Left ventricle myocardium inferior (tissue), 1 donor: ENCODE data around the gene AKAP6. TPM values are rescaled to one million over a fixed set of nuclear protein-coding genes. Genes with fewer than 3 reads are reported as not detected.

Experiments used
- DNase-seq: peaks from one replicate; pipeline ENCODE4 v3.0.0-alpha.2; 2020
- H3K27ac ChIP-seq: fragments of 200-600 bp; replicated peaks from 2 replicates; pipeline ENCODE4 v1.8.0; 2021
- H3K27me3 ChIP-seq: fragments of 200-600 bp; 2 replicates; pipeline ENCODE4 v1.8.0; 2021; ENCODE audit warnings: low read depth
- H3K36me3 ChIP-seq: fragments of 200-600 bp; 2 replicates; pipeline ENCODE4 v1.8.0; 2021
- H3K4me1 ChIP-seq: fragments of 200-600 bp; 2 replicates; pipeline ENCODE4 v1.8.0; 2021
- H3K4me3 ChIP-seq: fragments of 200-600 bp; 2 replicates; pipeline ENCODE4 v1.8.0; 2021; ENCODE audit warnings: mild to moderate bottlenecking, moderate library complexity
- H3K9me3 ChIP-seq: fragments of 200-600 bp; replicated peaks from 2 replicates; pipeline ENCODE4 v1.8.0; 2021
- intact Hi-C: fragments of 100-400 bp; cut with micrococcal nuclease; formaldehyde crosslinking; loops from one replicate; pipeline ENCODE4 v1.11.0; 2022
- total RNA-seq: library from RNA; stranded (reverse); fragmentation: NEBNext Ultra II Directional; extraction: Animal tissue kit (Norgen Biotek cat#: 25700); gene quantifications from one replicate; pipeline ENCODE4 v1.2.1, GENCODE V29; 2021
- TF ChIP-seq, protein P1 (sequence below): fragments of 200-600 bp; IDR thresholded peaks from 2 replicates; pipeline ENCODE4 v1.8.0; 2021; ENCODE audit warnings: antibody characterized with exemption, mild to moderate bottlenecking, borderline replicate concordance
- donor health status: DM: no; HTN: yes; CAD: no; lungs with severe emphysema.

AKAP6 gene
- total RNA-seq, 1 donor from 2014 or later, result 218 TPM

DNA sequence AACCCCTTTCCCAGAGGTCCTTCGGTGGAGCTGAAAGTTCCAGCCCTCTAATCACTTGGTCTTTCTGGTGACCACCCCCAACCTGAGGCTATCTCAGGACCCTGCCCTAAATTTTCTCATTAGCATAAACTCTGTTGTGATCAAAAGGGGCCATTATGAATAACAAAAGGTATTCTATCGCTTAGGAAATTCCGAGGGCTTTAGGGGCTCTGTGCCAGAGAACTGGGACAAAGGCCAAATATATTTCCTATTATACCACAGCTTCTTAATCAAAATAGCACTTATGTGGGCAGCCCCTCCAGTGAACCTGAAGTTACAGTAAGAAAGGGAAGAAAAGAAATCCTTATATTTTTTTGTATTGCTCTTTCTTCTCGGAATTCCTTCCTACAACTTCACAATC lies 484.3 kb downstream of the AKAP6 start:
- H3K27ac ChIP-seq, result peak overlapping the region; percentile 21

DNA sequence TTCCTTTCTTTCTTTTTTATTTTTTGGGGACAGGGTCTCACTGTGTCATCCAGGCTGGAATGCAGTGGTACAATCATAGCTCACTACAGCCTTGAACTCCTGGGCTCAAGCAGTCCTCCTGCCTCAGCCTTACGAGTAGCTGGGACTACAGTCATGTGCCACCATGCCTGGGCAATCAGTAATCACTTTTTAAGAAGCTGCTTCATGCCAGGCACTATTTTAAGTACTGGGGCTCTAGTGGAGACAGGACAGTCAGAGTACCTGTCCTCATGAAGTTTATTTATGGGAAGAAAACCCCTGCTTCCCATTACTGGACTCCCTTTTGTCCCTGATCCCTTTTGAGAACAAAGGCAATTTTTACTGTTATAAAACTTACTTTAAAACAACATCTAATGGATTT lies 485.6 kb downstream of the AKAP6 start:
- Histone ChIP-seq H3K27ac (peak overlapping the region; percentile 21), H3K36me3 (no peaks in the 10 kb centered on the region), H3K4me3 (no peak overlapping the region), H3K9me3 (no peaks in the 10 kb centered on the region), H3K4me1 (peaks cover 60% of the 10 kb centered on the region), H3K27me3 (no peaks in the 10 kb centered on the region)
- TF ChIP-seq, protein P1, sequence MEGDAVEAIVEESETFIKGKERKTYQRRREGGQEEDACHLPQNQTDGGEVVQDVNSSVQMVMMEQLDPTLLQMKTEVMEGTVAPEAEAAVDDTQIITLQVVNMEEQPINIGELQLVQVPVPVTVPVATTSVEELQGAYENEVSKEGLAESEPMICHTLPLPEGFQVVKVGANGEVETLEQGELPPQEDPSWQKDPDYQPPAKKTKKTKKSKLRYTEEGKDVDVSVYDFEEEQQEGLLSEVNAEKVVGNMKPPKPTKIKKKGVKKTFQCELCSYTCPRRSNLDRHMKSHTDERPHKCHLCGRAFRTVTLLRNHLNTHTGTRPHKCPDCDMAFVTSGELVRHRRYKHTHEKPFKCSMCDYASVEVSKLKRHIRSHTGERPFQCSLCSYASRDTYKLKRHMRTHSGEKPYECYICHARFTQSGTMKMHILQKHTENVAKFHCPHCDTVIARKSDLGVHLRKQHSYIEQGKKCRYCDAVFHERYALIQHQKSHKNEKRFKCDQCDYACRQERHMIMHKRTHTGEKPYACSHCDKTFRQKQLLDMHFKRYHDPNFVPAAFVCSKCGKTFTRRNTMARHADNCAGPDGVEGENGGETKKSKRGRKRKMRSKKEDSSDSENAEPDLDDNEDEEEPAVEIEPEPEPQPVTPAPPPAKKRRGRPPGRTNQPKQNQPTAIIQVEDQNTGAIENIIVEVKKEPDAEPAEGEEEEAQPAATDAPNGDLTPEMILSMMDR, result no peak
- intact Hi-C loops, result no loop called here
- no peak for DNase-seq

More for the DNA sequence above, 484.3 kb downstream of the AKAP6 start:
- Histone ChIP-seq H3K27me3 (no peaks in the 10 kb centered on the region), H3K4me1 (peaks cover 64% of the 10 kb centered on the region), H3K36me3 (no peaks in the 10 kb centered on the region), H3K9me3 (no peaks in the 10 kb centered on the region), H3K4me3 (no peak overlapping the region)
- DNase-seq, result no peak
- TF ChIP-seq, protein P1, result no peak
- intact Hi-C loops, result no loop called here

DNA sequence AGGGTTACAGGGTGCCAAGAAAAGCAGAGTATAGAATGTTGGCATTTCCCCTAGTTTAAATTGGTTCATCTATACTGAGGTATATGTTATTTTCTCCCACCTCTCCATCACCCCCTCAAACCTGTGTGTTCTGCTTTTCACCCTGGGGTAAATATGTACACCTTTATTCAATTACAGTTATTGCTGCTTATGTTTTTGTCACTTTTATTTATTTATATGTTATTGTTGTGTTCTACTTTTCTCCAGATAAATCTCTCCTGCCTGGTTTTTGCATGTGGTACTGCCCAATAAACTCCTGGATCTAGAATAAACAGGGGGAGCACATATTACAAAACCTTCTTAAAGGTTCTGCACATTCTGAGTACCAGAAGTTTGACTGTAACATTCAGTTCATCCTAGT lies 487.5 kb downstream of the AKAP6 start:
- Histone ChIP-seq H3K4me1 (peaks cover 62% of the 10 kb centered on the region), H3K27ac (no peak overlapping the region), H3K9me3 (no peaks in the 10 kb centered on the region), H3K27me3 (no peaks in the 10 kb centered on the region), H3K36me3 (no peaks in the 10 kb centered on the region), H3K4me3 (no peak overlapping the region)
- intact Hi-C loops, result no loop called here
- TF ChIP-seq, protein P1, result no peak
- DNase-seq, result no peak

DNA sequence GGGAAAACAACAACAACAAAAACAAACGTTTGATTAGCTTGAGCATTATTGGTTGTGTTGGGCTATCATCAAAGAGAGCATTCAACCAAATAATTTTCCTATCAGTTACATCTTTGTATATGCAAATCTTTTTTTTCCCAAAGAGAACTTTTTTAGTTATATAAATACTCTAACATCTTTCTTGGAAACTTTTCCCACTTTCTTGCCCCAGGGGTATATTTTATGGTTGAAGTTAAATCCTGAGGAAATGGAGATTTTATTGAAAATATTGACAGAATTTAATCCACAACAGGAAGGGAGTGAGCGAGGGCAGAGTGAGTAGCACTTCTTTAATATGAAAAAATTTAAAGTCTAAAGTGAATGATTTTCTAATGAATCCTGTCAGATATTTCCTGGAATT lies 488.7 kb downstream of the AKAP6 start:
- Histone ChIP-seq H3K4me3 (no peak overlapping the region), H3K36me3 (no peaks in the 10 kb centered on the region), H3K4me1 (peaks cover 62% of the 10 kb centered on the region), H3K9me3 (no peaks in the 10 kb centered on the region), H3K27me3 (no peaks in the 10 kb centered on the region), H3K27ac (no peak overlapping the region)
- intact Hi-C loops, result no loop called here
- TF ChIP-seq, protein P1, result no peak
- DNase-seq, result no peak

DNA sequence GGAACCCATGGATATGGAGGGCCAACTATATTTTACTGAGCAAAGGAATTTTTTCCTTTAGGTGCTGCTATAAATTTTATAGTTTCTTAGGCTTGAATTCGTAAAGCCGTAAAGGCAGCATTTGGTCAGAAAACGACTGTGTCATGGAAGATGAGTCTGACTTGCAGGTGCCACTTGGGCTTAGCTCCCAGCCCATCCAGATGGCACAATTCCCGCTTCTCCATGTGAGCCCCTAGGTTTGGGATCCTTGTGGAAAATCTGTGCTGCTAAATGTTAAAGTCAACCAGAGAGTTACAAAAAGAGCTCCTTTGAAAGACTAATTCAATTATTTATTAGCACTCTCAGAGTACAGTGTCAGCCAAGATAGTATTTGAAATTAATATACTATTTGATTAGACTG lies 489.5 kb downstream of the AKAP6 start:
- H3K4me3 ChIP-seq, result no peak overlapping the region
- H3K4me1 ChIP-seq, result peaks cover 62% of the 10 kb centered on the region
- H3K9me3 ChIP-seq, result no peaks in the 10 kb centered on the region
- no peaks in the 10 kb centered on the region for H3K36me3 ChIP-seq
- TF ChIP-seq, protein P1, result no peak
- peak overlapping the region; percentile 85 for H3K27ac ChIP-seq
- intact Hi-C loops, result no loop called here
- no peaks in the 10 kb centered on the region for H3K27me3 ChIP-seq
- DNase-seq, result no peak

DNA sequence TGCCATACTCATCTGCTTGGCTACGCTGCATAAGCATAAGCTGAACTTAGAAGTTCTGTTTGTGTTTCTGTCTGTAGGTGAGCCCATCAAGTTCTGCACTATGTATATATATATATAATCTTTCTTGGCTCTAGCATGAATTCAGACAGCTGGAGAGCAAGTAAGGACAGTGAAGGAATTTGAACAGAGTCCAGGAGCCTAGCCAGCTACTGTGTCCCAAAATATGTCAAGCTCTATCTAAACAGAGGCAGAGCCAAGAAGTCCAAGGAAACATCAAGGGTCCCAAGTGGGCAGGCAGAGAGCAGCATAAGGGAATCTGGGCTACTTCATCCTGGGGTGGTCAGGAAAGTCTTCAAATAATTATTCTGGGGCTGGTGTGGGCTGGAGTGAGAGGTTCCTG lies 491.1 kb downstream of the AKAP6 start:
- no peaks in the 10 kb centered on the region for H3K36me3 ChIP-seq
- no peaks in the 10 kb centered on the region for H3K27me3 ChIP-seq
- H3K27ac ChIP-seq, result peak overlapping the region; percentile 85
- intact Hi-C loops, result no loop called here
- peaks cover 66% of the 10 kb centered on the region for H3K4me1 ChIP-seq
- H3K9me3 ChIP-seq, result no peaks in the 10 kb centered on the region
- TF ChIP-seq, protein P1, result no peak
- DNase-seq, result no peak
- no peak overlapping the region for H3K4me3 ChIP-seq
